HG03432 (cell line): ENCODE measurements around the gene CEMIP.

Experiments
- ATAC-seq: cut with Tn5 transposase; IDR thresholded peaks from one replicate; pipeline ENCODE4 v1.9.1; 2021; ENCODE audit warnings: mild to moderate bottlenecking, moderate library complexity; ENCODE audit not compliant: unreplicated experiment

Gene CEMIP

DNA sequence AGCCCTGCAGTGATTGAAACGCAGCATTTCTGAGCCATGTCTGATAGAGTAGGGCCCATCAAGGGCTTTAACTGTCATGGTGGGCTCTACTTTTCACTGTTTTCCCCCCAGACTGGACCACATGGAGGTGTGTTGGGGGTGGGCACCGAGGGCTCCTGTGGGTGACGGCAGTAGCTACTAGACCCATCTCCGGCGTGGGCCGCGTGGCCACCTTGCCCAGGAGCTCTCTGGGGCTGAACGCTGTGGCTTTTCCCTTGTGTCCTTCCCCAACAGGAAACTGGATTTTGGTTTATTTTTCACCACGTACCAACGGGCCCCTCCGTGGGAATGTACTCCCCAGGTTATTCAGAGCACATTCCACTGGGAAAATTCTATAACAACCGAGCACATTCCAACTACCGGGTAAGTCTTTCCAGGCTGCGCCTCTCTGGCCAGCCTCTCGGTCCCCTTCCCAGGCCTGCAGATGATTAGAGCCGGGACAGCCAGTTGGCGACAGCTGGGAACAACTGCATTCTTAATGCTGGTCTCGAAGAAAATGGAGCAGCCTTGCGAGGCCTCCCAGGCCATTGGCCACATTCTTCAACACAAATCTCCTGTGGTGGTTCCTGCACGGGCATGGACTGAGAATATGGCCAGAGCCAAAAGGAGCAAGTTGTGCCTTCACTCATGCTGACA is 142.7 kb downstream of the CEMIP start:
- no peak for ATAC-seq

DNA sequence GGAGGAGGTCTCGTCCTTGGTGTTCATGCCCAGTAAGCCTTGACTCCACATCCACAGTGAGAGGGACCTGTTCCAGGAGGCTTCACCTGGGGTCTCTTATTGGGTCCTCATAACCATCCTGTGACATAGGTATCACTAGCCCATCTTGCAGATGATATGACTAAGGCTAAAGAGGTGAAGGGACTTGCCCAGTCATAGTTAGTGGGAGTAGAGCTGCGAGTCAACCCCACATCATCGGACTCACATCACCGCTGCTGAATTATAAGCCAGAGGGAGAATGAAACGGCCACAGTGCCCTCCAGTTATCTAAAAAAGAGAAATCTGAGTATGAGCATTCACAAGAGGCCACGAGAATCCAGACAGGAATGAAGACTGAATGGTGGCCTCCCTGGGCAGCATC is 144.5 kb downstream of the CEMIP start:
- no peak for ATAC-seq

DNA sequence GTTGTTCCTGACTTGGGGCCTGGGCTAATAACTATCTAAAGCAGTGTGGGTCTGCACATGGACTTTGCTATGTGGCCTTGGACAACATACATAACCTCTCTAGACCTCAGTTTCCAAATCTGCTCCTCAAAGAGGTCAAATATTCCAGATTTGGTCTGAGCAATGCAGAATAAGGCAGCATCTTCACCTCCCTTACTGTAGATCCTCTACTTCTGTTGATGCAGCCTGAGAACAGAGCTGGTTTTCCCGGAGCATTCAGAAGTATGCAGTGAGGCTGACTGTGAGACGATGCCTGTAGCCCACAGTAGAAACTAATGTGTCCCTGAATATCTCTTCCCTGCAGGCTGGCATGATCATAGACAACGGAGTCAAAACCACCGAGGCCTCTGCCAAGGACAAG is 145.1 kb downstream of the CEMIP start:
- no peak for ATAC-seq

DNA sequence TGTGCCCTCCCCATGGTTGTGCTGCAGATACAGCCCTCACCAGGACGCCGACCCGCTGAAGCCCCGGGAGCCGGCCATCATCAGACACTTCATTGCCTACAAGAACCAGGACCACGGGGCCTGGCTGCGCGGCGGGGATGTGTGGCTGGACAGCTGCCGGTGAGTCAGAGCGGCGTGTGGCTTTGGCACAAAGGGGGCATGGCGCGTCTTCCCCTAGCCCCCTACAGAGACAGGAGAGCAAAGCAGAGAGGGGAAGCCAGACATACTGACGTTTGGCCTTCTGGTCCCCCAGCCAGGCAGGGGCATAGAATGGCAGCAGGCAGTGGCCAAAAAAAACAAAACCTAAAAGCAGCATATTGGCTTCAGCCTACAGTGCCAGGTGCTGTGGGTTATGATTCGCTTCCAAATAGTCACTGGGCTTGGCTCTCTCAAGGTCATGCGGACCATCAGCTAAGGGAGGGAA is 146.5 kb downstream of the CEMIP start:
- ATAC-seq: no peak

DNA sequence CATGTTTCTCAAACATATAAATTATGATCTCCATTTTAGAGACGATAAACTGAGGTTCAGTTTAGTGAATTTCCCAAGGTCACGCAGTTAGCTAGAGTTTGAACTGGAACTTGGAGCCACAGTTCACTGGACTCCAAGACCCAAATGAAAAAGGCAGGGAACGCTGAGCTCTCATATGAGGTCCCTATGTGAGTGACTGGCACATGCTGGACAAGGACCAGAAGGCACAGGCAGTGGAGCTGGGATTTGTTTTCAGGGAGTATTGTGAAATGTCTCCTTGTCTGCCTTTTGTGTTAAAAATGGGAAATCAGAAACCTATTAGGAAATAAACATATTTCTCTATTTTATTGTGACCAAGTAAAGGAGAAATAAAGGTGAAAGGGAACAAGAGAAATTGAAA is 147.0 kb downstream of the CEMIP start:
- no peak for ATAC-seq

DNA sequence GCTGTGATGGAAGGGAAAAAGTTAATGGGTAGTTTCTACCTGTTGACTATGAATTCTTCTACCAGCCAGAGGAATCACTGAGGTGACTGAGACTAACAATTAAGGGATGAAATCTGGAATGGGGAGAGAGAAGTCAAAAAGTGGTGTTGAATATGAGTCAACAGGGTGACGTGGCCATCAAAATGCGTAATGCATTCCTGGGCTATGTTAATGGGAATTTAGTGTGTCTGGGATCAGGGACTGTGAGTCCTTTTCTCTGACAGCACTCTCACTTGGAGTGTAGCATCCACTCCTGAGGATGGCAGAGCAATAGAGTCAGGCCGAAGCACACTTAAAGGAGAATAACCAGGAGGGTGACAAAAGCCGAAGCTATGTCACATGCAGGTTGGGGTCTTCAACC is 150.1 kb downstream of the CEMIP start:
- no peak for ATAC-seq

DNA sequence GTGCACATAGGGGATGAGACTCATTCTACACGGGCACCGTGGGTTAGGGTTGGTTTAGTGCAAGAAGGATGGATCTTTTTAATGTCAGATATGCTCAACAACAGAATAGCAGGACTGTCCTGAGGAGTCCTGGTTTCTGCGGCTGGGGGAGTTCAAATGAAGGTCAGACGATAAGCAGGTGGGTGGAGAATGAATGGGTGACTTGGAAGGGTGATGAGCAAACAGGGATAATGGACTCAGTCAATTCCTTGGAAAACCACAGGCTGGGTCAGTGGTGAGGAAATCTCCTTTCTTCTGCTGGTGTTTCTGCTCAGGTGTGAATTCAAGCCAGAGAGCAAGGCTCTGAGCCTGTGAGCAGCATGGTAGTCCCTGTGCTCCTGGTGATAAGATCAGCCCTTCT is 150.5 kb downstream of the CEMIP start:
- no peak for ATAC-seq

DNA sequence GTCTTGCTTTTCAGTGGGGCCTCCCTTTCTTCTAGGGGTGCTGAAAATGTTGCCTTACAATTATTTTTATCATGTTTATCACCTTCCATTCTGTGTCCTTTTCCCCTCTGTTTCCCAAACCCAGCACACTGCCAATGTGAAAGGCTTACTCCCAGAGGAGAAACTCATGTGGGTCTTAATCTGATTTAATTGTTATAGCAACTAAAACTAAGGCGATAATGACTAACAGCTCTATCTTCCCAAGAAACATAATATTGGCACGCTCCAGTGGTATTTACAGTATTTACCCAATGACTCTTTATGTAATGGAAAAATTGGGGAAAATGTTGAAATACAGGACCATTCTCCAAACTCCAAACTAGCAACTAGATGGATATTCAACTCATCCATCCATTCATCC is 152.0 kb downstream of the CEMIP start:
- no peak for ATAC-seq

DNA sequence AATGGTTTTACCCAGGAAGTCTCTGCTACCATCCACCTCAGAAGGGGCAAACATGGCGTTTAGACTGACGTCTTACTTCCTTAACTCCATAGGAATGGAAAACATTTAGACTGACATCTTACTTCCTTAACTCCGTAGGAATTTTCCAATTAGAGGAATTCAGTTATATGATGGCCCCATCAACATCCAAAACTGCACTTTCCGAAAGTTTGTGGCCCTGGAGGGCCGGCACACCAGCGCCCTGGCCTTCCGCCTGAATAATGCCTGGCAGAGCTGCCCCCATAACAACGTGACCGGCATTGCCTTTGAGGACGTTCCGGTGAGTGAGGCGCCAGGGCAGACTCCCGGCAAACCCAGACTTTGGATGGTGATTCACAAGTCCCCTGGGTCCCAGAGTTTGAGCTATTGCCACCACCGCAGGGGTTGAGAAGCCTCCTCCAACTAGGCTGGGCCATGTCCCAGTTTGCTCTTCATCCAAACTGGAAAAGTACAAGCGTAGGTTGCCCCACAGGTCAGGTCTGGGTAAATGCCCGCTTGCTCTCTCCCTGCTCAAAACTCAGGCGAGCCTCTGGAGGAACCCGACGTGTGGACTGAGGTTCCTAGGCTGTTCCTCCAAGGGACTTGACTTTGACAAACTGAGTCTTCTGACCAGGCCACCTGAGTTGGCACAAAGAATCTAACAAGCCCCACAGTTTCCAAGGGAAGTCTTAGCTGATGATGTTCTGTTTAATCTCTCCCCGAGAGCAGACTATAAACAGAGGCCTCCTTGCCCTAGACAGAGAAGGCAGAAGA is 152.7 kb downstream of the CEMIP start:
- ATAC-seq: no peak

DNA sequence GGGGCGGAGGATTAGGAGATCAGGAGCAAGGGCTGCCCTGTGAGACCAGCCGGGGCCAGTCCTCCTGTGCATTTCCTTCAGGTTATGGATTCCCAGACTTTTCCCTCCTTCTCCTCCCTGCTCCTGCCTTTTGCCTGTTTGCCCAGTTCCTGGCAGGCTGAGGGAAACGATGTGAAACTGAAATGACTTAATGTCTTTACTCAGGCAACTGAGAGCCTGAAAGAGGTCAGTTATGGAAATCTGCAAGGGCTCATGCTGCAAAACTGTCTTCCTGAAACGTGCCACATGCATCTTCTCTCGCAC is 153.3 kb downstream of the CEMIP start:
- ATAC-seq: no peak

DNA sequence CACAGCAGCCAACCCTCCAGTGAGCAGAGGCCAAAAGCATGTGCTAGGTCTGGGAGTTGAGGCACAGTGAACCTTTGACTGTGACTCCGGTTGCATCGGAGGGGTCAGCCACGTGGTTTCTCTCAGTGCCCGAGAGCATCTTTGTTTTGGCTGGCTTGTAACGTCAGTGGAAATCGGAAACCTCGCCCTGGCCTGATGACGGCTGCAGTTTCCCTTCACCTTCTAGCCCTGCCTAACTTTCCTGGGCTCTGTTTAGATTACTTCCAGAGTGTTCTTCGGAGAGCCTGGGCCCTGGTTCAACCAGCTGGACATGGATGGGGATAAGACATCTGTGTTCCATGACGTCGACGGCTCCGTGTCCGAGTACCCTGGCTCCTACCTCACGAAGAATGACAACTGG is 153.8 kb downstream of the CEMIP start:
- ATAC-seq: no peak

DNA sequence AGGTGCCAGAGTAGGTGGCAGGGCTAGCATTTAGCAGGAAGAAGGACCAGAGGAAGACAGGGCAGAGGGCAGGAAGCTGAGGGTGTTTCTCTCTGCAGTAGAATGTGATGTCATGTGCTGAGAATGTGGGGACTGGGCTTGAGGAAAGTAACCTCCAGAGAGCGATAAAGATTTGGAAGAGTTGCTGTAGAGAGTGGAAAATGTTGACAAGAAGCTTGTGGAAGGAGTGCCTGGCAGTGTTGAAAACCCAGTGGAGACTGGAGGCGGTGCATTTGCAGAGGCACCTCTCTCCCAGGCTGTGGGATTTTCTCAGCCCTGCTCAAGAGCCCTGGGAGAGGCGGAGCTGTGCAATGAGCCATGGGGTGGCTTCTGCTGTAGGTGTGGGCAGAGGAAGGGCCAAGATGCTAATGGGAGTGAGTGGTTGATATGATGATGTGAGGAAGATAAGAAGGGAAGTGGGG is 155.6 kb downstream of the CEMIP start:
- no peak for ATAC-seq

DNA sequence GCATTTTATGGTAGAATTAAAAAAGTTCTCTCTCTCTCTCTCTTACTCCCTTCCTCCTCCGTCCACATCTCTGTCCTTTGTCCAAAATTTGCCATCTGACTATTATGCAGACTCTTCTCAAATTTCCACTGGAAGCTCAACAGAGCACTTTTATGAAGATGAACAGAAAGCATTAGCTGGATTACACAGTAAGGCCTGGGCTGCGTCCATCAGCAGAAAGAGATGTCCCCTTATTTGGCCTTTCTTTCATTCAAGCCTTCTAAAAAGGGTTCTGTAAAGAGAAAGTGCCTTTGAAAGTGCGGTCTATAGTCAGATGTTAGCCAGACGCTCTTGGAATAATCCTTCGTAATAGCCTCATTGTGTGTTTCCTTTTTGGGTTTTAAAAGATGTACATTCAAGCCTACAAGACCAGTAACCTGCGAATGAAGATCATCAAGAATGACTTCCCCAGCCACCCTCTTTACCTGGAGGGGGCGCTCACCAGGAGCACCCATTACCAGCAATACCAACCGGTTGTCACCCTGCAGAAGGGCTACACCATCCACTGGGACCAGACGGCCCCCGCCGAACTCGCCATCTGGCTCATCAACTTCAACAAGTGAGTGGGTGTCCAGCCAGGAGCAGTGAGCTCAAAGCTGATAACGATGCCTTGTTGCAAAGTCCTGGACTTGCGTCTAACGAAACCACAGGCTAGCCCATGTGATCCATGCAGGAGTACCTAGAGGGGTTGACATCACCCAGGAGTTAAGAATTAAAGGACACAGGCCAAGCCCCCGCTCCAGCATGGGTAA is 157.3 kb downstream of the CEMIP start:
- no peak for ATAC-seq

DNA sequence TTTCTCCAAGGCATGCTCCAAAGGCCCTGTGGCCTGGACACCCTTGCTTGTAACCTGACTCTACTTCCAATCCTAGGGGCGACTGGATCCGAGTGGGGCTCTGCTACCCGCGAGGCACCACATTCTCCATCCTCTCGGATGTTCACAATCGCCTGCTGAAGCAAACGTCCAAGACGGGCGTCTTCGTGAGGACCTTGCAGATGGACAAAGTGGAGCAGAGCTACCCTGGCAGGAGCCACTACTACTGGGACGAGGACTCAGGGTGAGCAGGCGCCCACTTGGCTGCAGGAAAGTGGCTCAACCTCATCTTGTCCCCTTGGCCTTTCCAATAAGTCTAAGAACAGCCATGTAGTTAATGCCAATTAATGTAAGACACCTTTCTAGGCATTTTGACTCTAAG is 158.5 kb downstream of the CEMIP start:
- no peak for ATAC-seq

DNA sequence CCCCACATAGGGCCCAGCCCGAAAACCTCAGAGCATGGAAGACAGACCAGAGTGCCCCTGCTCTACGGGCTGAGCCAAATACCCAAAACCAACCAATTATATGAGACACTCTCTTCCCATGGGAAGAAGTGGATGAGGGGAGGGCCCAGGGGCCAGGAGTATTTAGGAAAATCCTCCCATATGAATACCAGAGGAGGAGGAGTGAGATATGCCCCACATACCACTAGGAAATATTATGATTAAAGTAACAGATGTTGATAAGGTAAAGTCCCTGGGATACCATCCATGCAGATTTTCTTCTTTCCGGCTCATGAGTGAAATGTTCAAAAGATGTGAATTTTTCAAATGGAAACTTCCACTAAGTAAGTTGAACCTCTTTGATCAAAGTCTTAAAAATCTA is 160.0 kb downstream of the CEMIP start:
- no peak for ATAC-seq

DNA sequence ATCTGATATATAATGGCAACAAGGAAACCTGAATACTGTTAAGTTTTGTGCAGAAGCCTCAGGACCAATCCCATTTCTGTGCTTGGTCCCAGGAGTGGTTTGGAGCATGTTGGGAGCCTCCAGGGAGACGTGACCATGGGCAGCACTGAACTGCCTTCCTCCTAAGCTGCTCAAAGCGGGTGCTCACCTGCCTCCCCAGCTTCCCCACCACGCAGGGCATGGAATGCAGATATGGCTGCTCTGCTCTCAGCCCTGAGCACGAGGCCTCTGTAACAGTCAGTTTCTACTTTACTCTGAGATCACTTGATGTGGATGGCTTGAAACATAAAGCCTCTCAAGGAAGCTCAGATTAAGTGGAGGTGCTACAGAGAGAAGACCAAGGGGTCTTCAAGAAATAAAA is 161.2 kb downstream of the CEMIP start:
- no peak for ATAC-seq

DNA sequence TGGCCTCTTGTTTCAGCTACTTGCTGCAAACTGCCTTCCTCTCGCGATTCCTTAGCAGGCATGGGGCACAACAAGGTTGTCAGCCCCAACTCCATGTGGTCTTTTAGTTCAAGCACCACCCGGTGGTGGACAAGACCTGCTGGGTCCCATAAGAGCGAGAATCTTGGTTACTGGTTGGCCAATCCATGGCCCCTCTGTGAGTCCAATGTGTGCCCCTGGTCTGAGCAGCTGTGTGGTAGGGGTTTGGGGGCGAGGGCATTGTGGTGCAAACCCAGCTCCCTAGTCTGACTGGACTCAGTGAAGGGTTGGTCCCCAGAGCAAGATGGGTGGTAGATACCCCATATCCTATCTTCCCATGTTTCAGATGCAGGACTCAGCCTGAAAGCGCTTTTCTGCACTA is 161.7 kb downstream of the CEMIP start:
- ATAC-seq: no peak

DNA sequence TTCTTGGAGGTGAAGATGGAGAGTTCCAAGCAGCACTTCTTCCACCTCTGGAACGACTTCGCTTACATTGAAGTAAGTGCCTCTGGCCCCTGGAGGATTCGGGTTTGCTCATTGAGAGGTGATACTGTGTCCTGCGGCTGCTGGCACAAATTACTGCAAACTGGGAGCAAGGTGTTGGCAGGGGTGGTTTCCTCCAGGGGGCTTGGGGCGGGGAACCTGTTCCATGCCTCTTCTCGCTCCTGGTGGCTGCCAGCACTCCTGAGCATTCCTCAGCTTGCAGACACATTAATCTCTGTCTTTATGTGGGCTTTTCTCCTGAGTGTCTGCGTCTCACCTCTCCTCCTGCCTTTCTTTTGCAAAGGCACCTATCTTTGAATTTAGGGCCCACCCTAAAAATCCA is 163.1 kb downstream of the CEMIP start:
- no peak for ATAC-seq

DNA sequence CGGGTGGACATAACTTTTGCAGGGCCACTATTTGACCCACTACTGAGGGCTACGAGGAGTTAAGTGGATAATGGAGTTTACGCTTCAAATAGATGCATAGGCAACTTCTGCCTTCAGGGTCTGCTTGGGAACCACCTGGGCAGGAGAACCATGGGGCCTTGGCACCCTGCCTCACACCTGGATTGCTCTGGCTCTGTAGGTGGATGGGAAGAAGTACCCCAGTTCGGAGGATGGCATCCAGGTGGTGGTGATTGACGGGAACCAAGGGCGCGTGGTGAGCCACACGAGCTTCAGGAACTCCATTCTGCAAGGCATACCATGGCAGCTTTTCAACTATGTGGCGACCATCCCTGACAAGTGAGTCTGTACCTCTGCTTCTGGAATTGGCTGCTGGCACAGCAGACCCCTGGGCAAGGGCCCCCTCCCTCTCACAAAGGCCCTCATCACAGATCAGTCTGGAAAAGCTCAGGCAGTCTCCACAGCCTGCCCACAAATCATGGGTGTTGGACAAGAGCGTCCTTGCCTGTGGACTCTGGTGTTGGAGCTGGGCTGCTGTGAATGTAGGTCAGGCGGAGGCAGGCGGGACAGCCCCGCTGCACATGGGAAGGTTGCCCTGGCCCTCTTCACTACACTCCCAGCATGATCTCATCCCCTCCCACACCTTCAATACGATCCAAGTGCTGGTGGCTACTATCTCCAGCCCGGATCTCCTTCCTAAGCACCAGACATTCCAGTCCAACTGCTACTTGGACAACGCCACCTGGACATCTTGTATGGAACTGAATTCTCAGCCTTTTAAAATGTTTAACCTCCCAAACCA is 163.8 kb downstream of the CEMIP start:
- no peak for ATAC-seq

DNA sequence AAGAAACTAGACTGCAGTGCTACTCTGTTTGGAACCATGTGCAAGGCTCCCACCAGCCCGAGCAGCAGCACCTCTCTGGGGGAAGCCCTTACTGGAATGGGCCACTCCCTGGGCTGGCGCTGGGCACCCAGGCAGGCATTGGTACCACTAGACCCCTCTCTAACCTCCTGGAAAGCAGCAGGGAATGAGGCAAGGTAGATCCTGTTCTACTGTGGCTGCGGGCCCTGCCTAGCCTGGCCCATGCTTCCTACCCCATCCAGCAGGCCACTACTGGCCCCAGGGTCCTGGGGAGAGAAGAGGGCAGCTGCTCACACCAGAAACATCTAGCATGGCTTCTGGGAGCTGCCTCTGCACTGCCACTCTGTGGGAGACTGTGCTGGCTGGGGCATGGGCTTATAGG is 165.6 kb downstream of the CEMIP start:
- ATAC-seq: no peak

DNA sequence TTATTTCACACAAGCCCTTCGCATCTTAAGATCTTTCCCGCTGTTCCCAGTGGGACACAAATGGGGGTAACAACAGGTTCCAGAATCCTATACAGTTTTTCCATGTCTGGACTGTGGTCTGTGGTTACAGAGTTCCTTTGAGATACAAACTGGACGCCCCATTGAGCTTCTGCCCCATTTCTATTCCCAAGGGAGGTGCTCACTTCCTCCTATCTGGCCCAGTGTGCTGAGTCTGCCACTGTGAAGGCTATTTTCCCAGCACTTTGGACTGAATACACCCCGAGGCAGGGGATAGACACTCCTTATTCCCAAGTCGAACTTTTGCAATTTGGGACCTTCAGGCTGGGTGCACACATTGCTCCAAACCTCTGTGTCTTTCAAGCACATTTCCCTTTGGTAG is 166.4 kb downstream of the CEMIP start:
- ATAC-seq: no peak
